SK-N-SH (cell line): ENCODE measurements around the gene RFX5. TPM values are rescaled to one million over a fixed set of nuclear protein-coding genes. Genes with fewer than 3 reads are reported as not detected.
A peak's percentile ranks its signal among the peaks of the same experiment; 100 is the strongest.

Experiments used
- CTCF ChIA-PET: fragments of 300-600, 350-600 bp; formaldehyde crosslinking; extraction: SDS; loops from one replicate; lab custom pipeline; 2021; lab: Yijun Ruan, JAX
- POLR2A ChIA-PET: fragments of 350-600 bp; sonication (Branson Sonifier 250); formaldehyde crosslinking; extraction: SDS; loops from one replicate; lab custom pipeline; 2020; ENCODE audit warnings: antibody characterized with exemption, inconsistent platforms; lab: Yijun Ruan, JAX
- DNase-seq: peaks from one replicate; pipeline ENCODE4 v3.0.0; 2012
- H2AFZ ChIP-seq: fragments of 200-600 bp; sonication (generic); 2 replicates; pipeline ENCODE4 v1.8.1; 2016; ENCODE audit warnings: antibody characterized with exemption, mild to moderate bottlenecking, low read depth
- H3F3A ChIP-seq: fragments of 200-600 bp; sonication (generic); replicated peaks from 2 replicates; pipeline ENCODE3; 2016; ENCODE audit warnings: antibody characterized with exemption, mild to moderate bottlenecking; ENCODE audit not compliant: insufficient read depth
- H3K27ac ChIP-seq, 2 experiments: fragments of 200-500 bp in 1 of 2; fragments of 200-600 bp in 1 of 2; sonication (Bioruptor generic) in 1 of 2; sonication (generic), shearing (Covaris generic) in 1 of 2; 2 replicates each; pipeline versions ENCODE4 v1.5.1 to v1.6.1; 2014 to 2016; ENCODE audit warnings: low read depth in 2 of 2, inconsistent platforms in 1 of 2, low read length in 1 of 2, mild to moderate bottlenecking in 1 of 2, mixed read lengths in 1 of 2
- H3K27me3 ChIP-seq: fragments of 200-600 bp; sonication (generic), shearing (Covaris generic); 2 replicates; pipeline ENCODE4 v1.6.1; 2016; ENCODE audit warnings: mixed run types; ENCODE audit not compliant: insufficient read depth
- H3K36me3 ChIP-seq, 2 experiments: fragments of 200-500 bp in 1 of 2; fragments of 200-600 bp in 1 of 2; sonication (Bioruptor generic) in 1 of 2; sonication (generic) in 1 of 2; replicated peaks in 1 of 2; 2 replicates each; pipeline versions ENCODE3 to v1.5.1; 2014 to 2016; ENCODE audit warnings: low read length in 1 of 2, mild to moderate bottlenecking in 1 of 2; ENCODE audit not compliant: insufficient read depth in 2 of 2, control insufficient read depth in 1 of 2
- H3K4me1 ChIP-seq, 2 experiments: fragments of 200-500 bp in 1 of 2; fragments of 200-600 bp in 1 of 2; sonication (Bioruptor generic) in 1 of 2; sonication (generic), shearing (Covaris generic) in 1 of 2; 2 replicates each; pipeline versions ENCODE4 v1.5.1 to v1.6.1; 2014 to 2016; ENCODE audit warnings: low read depth in 1 of 2, low read length in 1 of 2, mixed run types in 1 of 2; ENCODE audit not compliant: insufficient read depth in 2 of 2, control insufficient read depth in 1 of 2
- H3K4me2 ChIP-seq: fragments of 200-600 bp; sonication (generic), shearing (Covaris generic); 2 replicates; pipeline ENCODE4 v1.6.1; 2017; ENCODE audit warnings: mixed run types
- H3K4me3 ChIP-seq, 2 experiments: fragments of 200-500 bp in 1 of 2; fragments of 200-600 bp in 1 of 2; sonication (Bioruptor generic) in 1 of 2; sonication (generic), shearing (Covaris generic) in 1 of 2; 2 replicates each; pipeline versions ENCODE4 v1.5.1 to v1.8.1; 2014 to 2016; ENCODE audit warnings: low read depth in 2 of 2, inconsistent platforms in 1 of 2, low read length in 1 of 2, mild to moderate bottlenecking in 1 of 2, mixed read lengths in 1 of 2, moderate library complexity in 1 of 2
- H3K79me2 ChIP-seq: fragments of 200-600 bp; sonication (generic); 2 replicates; pipeline ENCODE4 v1.8.1; 2017; ENCODE audit warnings: mild to moderate bottlenecking; ENCODE audit not compliant: insufficient read depth
- H3K9ac ChIP-seq: fragments of 200-600 bp; sonication (generic); 2 replicates; pipeline ENCODE4 v1.6.1; 2017; ENCODE audit warnings: mixed run types
- H3K9me2 ChIP-seq: fragments of 200-600 bp; sonication (generic); 2 replicates; pipeline ENCODE4 v1.6.1; 2017; ENCODE audit warnings: mixed run types
- H3K9me3 ChIP-seq: fragments of 200-600 bp; sonication (generic); 2 replicates; pipeline ENCODE4 v1.6.1; 2017; ENCODE audit warnings: mixed run types, mild to moderate bottlenecking, moderate library complexity
- H4K20me1 ChIP-seq: fragments of 200-600 bp; sonication (generic); 2 replicates; pipeline ENCODE4 v1.6.1; 2017; ENCODE audit warnings: mild to moderate bottlenecking, mixed run types; ENCODE audit not compliant: insufficient read depth
- CTCF ChIP-seq: fragments of 200-600 bp; sonication (generic); IDR thresholded peaks from 2 replicates; pipeline ENCODE4 v1.6.1; 2017; ENCODE audit warnings: antibody characterized with exemption, mild to moderate bottlenecking, moderate library complexity
- ELF1 ChIP-seq: IDR thresholded peaks from 2 replicates; pipeline ENCODE4 v1.4.0; 2012
- FOSL2 ChIP-seq: IDR thresholded peaks from 2 replicates; pipeline ENCODE4 v1.4.0; 2012; ENCODE audit warnings: low read depth, mild to moderate bottlenecking, moderate library complexity, borderline replicate concordance
- FOXJ3 ChIP-seq: sonication (generic); formaldehyde crosslinking; IDR thresholded peaks from 2 replicates; pipeline ENCODE4 v1.5.1; 2020; ENCODE audit warnings: mild to moderate bottlenecking, missing genetic modification reagents
- FOXM1 ChIP-seq: IDR thresholded peaks from 2 replicates; pipeline ENCODE4 v1.4.0; 2012; ENCODE audit warnings: low read depth, mild to moderate bottlenecking
- GABPA ChIP-seq: IDR thresholded peaks from 2 replicates; pipeline ENCODE4 v1.4.0; 2012; ENCODE audit warnings: low read depth, mild to moderate bottlenecking
- GATA2 ChIP-seq: sonication (generic); formaldehyde crosslinking; IDR thresholded peaks from 2 replicates; pipeline ENCODE4 v1.5.0; 2020; ENCODE audit warnings: mild to moderate bottlenecking, missing genetic modification reagents
- MAX ChIP-seq: IDR thresholded peaks from 2 replicates; pipeline ENCODE4 v1.4.0; 2012; ENCODE audit warnings: low read depth
- MXI1 ChIP-seq: IDR thresholded peaks from 2 replicates; pipeline ENCODE4 v1.6.1; 2012; ENCODE audit warnings: mild to moderate bottlenecking, low read depth, low read length, improper control_type of control experiment
- NFIC ChIP-seq: IDR thresholded peaks from 2 replicates; pipeline ENCODE4 v1.4.0; 2012; ENCODE audit warnings: borderline replicate concordance
- POLR2AphosphoS5 ChIP-seq: IDR thresholded peaks from 2 replicates; pipeline ENCODE4 v1.6.1; 2012; ENCODE audit warnings: low read depth, low read length
- RAD21 ChIP-seq: IDR thresholded peaks from 2 replicates; pipeline ENCODE4 v1.6.1; 2012; ENCODE audit warnings: mild to moderate bottlenecking, low read length
- RCOR1 ChIP-seq: fragments of 150-350 bp; IDR thresholded peaks from 2 replicates; pipeline ENCODE4 v1.6.1; 2017; ENCODE audit warnings: antibody characterized with exemption, low read length
- SIN3A ChIP-seq: IDR thresholded peaks from 2 replicates; pipeline ENCODE4 v1.6.1; 2012; ENCODE audit warnings: low read depth, mild to moderate bottlenecking, low read length, moderate library complexity, borderline replicate concordance
- TAF1 ChIP-seq: IDR thresholded peaks from 2 replicates; pipeline ENCODE4 v1.6.1; 2012; ENCODE audit warnings: low read depth, mild to moderate bottlenecking, low read length, moderate library complexity, borderline replicate concordance
- TEAD4 ChIP-seq: IDR thresholded peaks from 2 replicates; pipeline ENCODE4 v1.4.0; 2012; ENCODE audit warnings: mild to moderate bottlenecking, borderline replicate concordance; ENCODE audit not compliant: insufficient read depth
- USF2 ChIP-seq: fragments of 150-350 bp; IDR thresholded peaks from 2 replicates; pipeline ENCODE4 v1.6.1; 2017; ENCODE audit warnings: antibody characterized with exemption, low read length, low read depth, borderline replicate concordance
- WGBS: methylation state at CpG from one replicate; pipeline ENCODE4 v1.1.6; 2017; ENCODE audit warnings: low lambda C conversion rate; 5-methylcytosine and 5-hydroxymethylcytosine counted together
- polyA plus RNA-seq, 3 experiments: library from polyadenylated mRNA; depleted of rRNA; stranded (reverse); fragments of >200 nt; gene quantifications; 2 replicates each; pipeline ENCODE4 v1.2.3, GENCODE V29; 2012
- TF ChIP-seq, protein P1 (sequence below): IDR thresholded peaks from 2 replicates; pipeline ENCODE4; 2012

Gene RFX5
- polyA plus RNA-seq, 1 of the 3 experiments (the other 2 are of a cell fraction) = 29.1 TPM

DNA sequence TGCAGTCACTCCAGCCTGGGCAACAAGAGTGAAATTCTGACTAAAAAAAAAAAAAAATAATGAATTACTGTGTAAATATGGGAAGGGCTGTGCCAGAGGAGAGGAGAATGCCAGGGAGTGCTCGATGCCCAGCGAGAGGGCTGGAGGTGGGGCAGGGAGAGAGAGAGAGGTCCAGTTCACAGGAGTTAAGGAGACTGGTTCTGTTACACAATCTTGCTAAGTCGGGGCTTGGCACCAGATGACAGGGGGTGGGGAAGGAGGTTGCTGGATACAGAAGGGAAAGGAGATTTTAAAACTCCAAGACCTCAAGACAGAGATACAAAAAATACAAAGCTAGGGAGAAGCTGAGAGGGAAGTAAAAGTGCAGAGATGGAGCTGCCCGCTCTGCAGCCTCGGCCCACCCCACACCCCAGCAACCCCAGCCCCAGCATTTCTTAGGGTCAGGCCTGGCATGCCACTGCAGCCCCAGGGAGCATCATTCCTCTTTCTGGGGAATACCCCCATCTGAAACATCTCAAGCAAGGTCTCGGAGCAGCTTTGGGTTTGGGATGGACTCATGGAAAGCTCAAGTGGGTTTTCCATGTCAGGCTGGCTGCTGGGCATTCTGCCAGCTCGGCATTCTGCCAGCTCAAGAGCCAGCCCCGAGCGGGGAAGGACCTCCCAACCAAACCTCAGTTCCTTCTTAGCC lies 24.5 kb upstream of the RFX5 start:
- Histone ChIP-seq H3K27me3 (no peaks in the 10 kb centered on the region), H3K79me2 (no peaks in the 10 kb centered on the region), H3K27ac (no peak overlapping the region), H4K20me1 (no peaks in the 10 kb centered on the region), H3K9ac (no peak overlapping the region), H3K9me2 (no peaks in the 10 kb centered on the region), H3K4me2 (no peak overlapping the region), H3K4me3 (no peak overlapping the region), H3F3A (no peaks in the 10 kb centered on the region), H2AFZ (0 out of 2 replicates have a peak overlapping the region, but pooled peaks have one; percentile 16), H3K36me3 (no peaks in the 10 kb centered on the region)
- DNase-seq = peak; percentile 80
- 38% methylated on average over 9 of the region's 9 CpGs for WGBS
- POLR2A ChIA-PET = interaction anchor here (0.7 kb wide), 1 partner anchor 28 kb away, joined by 3 read pairs; the partner anchor contains the start of gene PSMB4
- TF ChIP-seq FOXJ3 (CRISPR knock-in tag) (no peak), NFIC (peak; percentile 62)
- TF ChIP-seq, all 33 proteins: peak for 1
- CTCF ChIA-PET = interaction anchor here (0.6 to 2.7 kb wide), 4 partner anchors 11 to 70 kb away, joined by 3 to 12 read pairs (median 4); partner anchors contain the start of gene PI4KB
- Histone ChIP-seq H3K4me1 (peaks cover 0 to 15% of the 10 kb centered on the region in 2 experiments; a peak in 1 of 4 replicates), H3K9me3 (no peaks in the 10 kb centered on the region)

- H2AFZ ChIP-seq = no peak overlapping the region
- TF ChIP-seq FOSL2 = no peak
- TF ChIP-seq RAD21 = no peak
- no peak for TF ChIP-seq RCOR1
- no peak for TF ChIP-seq GABPA
- TF ChIP-seq GATA2 = no peak
- TF ChIP-seq TAF1 = no peak
- no peak for TF ChIP-seq CTCF
- no peak for TF ChIP-seq NFIC
- TF ChIP-seq ELF1 = no peak
- no peak for TF ChIP-seq FOXM1
- TF ChIP-seq MXI1 = no peak
- no peak for TF ChIP-seq MAX
- no peak for TF ChIP-seq USF2
- TF ChIP-seq, protein P1, sequence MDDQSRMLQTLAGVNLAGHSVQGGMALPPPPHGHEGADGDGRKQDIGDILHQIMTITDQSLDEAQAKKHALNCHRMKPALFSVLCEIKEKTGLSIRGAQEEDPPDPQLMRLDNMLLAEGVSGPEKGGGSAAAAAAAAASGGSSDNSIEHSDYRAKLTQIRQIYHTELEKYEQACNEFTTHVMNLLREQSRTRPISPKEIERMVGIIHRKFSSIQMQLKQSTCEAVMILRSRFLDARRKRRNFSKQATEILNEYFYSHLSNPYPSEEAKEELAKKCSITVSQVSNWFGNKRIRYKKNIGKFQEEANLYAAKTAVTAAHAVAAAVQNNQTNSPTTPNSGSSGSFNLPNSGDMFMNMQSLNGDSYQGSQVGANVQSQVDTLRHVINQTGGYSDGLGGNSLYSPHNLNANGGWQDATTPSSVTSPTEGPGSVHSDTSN = no peak
- no peak for TF ChIP-seq POLR2AphosphoS5
- TF ChIP-seq SIN3A = no peak
- TF ChIP-seq TEAD4 = no peak
- TF ChIP-seq, all 33 proteins: peak for 0
- CTCF ChIA-PET = interaction anchor here (1.4 to 2.7 kb wide), 3 partner anchors 12 to 70 kb away, joined by 3 to 12 read pairs (median 5); no protein-coding TSS in a partner anchor
- H3K9me3 ChIP-seq = no peaks in the 10 kb centered on the region
- DNase-seq = no peak
- no peaks in the 10 kb centered on the region for H3F3A ChIP-seq
- H3K4me2 ChIP-seq = no peak overlapping the region
- H3K4me1 ChIP-seq = peaks cover 0 to 15% of the 10 kb centered on the region in 2 experiments; a peak in 1 of 4 replicates
- no peak overlapping the region for H3K4me3 ChIP-seq
- POLR2A ChIA-PET = interaction anchor here (1.1 kb wide), 1 partner anchor 29 kb away, joined by 3 read pairs; the partner anchor contains the start of gene PSMB4
- no peak overlapping the region for H3K9ac ChIP-seq
- H3K27me3 ChIP-seq = no peaks in the 10 kb centered on the region
- H3K36me3 ChIP-seq = no peaks in the 10 kb centered on the region
- no peaks in the 10 kb centered on the region for H3K79me2 ChIP-seq
- no peaks in the 10 kb centered on the region for H3K9me2 ChIP-seq
- H3K27ac ChIP-seq = no peak overlapping the region
- 92% methylated on average over 2 of the region's 6 CpGs for WGBS
- H4K20me1 ChIP-seq = no peaks in the 10 kb centered on the region
These were observed 23.3 kb upstream of the RFX5 start for GRCh38 chr1:151370211-151370911.
